Activated T-cell treated with anti-CD3 and anti-CD28 coated beads, Interleukin-2, amount 50 U/mL, for 72 hours (primary cell): ENCODE data around the gene RPL37. TPM values are rescaled to one million over a fixed set of nuclear protein-coding genes. Genes with fewer than 3 reads are reported as not detected.
"Not testable (repeated sequence)": the region's sequence is repeated elsewhere in the genome, so short reads cannot be mapped to it uniquely, and the experiment has no call there.

Experiments used
- ATAC-seq, 2 donors: fragments of 150-1000 bp; cut with Tn5 transposase; replicated peaks in 1 of 2; 2 replicates each; pipeline ENCODE4 v1.10.0; 2021; ENCODE audit warnings: moderate library complexity in 2 of 2, mild to moderate bottlenecking in 1 of 2
- DNase-seq, 2 donors: peaks; one replicate each; pipeline ENCODE4 v3.0.0; 2021 to 2022; ENCODE audit warnings: mixed read lengths in 1 of 2
- H3K27ac Mint-ChIP-seq: one replicate; pipeline ENCODE4 v1.8.0; 2022; ENCODE audit warnings: mild to moderate bottlenecking, moderate library complexity, mixed read lengths
- H3K27me3 Mint-ChIP-seq: one replicate; pipeline ENCODE4 v1.8.0; 2022; ENCODE audit warnings: low read depth, mixed read lengths
- H3K36me3 Mint-ChIP-seq, 2 donors: one replicate each; pipeline ENCODE4 v1.8.0; 2022; ENCODE audit warnings: mixed read lengths in 2 of 2, mild to moderate bottlenecking in 1 of 2; ENCODE audit not compliant: insufficient read depth in 2 of 2
- H3K4me1 Mint-ChIP-seq: one replicate; pipeline ENCODE4 v1.8.0; 2022; ENCODE audit warnings: low read depth, mixed read lengths
- H3K4me3 Mint-ChIP-seq, 2 donors: one replicate each; pipeline ENCODE4 v1.8.0; 2022; ENCODE audit warnings: mild to moderate bottlenecking in 2 of 2, mixed read lengths in 2 of 2, moderate library complexity in 2 of 2
- H3K9me3 Mint-ChIP-seq, 2 donors: one replicate each; pipeline ENCODE4 v1.8.0; 2022; ENCODE audit warnings: mixed read lengths in 2 of 2
- total RNA-seq, 2 donors: library from RNA; stranded (reverse); gene quantifications; one replicate each; pipeline ENCODE4 v1.2.3, GENCODE V29; 2022

RPL37 gene
- total RNA-seq, 2 donors from 2014 or later, result 2,016 to 2,043 TPM

DNA sequence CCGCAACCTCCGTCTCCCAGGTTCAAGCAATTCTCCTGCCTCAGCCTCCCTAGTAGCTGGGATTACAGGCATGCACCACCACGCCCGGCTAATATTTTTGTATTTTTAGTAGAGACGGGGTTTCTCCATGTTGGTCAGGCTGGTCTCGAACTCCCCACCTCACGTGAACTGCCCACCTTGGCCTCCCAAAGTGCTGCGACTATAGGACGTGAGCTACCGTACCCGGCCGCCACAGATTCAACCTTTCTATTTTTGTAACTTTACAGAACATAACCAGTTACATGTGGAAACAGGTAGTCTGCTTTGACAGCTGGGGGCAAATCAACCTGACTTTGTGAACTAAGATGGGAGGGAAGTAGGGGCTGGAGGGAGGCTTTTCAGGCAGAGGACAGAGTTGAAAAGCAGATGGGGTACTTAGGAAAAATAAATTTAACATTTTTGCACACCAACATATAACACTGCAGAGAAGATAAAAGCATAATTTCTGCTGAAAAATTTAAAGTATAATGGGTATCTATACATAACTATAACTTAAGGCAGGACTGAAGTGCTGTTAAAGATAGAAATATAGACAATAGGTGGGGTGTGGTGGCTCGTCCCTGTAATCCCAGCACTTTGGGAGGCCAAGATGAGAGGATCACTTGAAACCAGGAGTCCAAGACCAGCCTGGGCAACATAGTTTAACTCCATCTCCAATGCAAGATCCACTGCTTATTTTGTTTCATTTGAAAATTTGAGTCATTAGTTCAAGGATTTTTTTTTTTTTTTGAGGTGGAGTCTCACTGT, 5.1 kb downstream of the RPL37 start:
- Mint-ChIP-seq H3K4me1 (peaks cover 59% of the 10 kb centered on the region), H3K27ac (peak overlapping the region; percentile 58), H3K36me3 (peaks cover 43 to 64% of the 10 kb centered on the region in 2 donors), H3K9me3 (no peaks in the 10 kb centered on the region), H3K4me3 (no peak overlapping the region), H3K27me3 (no peaks in the 10 kb centered on the region)
- DNase-seq, result no peak
- ATAC-seq, result no peak

DNA sequence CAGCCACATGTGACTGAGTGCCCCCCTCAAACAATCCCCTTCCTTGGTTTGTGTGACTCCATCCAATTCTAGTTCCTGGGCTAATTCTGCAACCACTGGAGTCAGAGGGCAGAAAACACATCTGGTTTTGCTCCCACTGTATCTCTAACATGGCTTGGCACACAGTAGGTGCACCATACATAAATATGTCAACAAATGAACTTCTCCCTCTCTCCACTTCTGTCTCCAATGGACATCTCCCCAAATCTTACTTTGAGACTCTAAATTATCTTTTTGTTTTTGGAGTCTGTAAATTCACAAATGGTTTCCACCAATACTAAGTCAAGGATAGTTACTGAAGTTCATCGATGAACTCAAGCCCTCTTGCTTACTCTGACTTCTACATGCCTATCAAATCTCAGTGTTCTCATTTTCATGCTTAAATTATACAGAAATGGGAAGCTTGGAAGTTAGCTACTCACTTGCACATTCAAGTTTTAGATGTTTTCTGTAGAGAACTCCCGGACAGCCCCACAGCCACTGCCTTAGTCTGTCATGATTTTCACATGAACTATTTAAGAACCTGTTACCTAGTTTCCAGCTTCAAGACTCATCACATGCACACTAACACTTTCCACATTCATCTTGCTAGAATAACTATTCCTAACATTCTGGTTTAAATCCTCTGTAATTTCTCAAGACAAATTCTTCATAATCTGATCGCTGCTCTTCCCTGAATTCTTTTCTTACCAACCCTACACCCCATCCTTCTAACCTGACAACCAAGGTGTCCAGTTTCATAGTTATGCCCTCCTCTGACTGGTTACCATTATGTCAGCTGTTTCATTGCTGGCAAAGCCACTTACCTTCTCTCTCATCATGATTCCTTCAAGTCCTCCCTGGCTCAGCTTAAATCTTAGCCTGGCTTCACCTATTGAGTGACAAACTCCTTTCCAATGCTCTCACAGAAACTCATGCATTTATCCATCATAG, 6.0 kb downstream of the RPL37 start:
- no peak for ATAC-seq
- Mint-ChIP-seq H3K27me3 (no peaks in the 10 kb centered on the region), H3K36me3 (peaks cover 35 to 55% of the 10 kb centered on the region in 2 donors), H3K9me3 (no peaks in the 10 kb centered on the region), H3K27ac (peak overlapping the region; percentile 58), H3K4me3 (peak overlapping the region in 1 of 2 donors; percentile 4), H3K4me1 (peaks cover 59% of the 10 kb centered on the region)
- DNase-seq, result no peak

DNA sequence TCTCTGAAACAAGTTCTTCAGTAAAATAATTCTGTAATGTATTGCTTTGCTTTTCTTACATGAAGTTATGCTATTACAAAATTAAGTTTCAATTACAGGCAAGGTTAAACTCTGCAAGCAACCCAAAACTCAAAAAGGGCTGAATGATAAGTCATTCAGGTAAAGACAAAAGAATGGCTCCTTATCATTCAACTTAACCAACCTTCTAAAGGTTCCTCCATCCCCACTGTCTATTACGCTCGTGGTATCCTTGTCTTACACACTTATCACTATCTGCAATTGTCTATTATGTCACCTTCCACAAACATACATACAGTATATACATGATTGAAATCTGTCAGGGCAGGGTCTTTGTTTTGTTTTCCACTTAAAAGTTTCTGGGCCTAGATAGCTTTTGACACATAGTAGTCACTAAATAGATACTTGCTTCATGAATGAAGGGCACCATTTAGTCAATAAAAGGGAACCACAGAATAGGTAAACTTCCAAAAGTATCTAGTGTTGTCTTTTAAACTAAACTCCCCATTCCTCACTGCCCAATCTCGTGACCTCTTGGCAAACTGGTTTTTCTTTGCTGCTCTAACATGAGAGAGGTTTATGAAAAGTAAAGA, 6.9 kb downstream of the RPL37 start:
- DNase-seq (no peak), ATAC-seq (no peak)
- H3K27ac Mint-ChIP-seq, result peak overlapping the region; percentile 16
- H3K4me3 Mint-ChIP-seq, result no peak overlapping the region
- no peaks in the 10 kb centered on the region for H3K9me3 Mint-ChIP-seq
- H3K36me3 Mint-ChIP-seq, result peaks cover 32 to 49% of the 10 kb centered on the region in 2 donors
- H3K4me1 Mint-ChIP-seq, result peaks cover 51% of the 10 kb centered on the region
- H3K27me3 Mint-ChIP-seq, result no peaks in the 10 kb centered on the region

GRCh38 chr5:40827188-40827977, 7.6 kb downstream of the RPL37 start:
- Mint-ChIP-seq H3K27me3 (no peaks in the 10 kb centered on the region), H3K4me1 (peaks cover 43% of the 10 kb centered on the region), H3K36me3 (peaks cover 30 to 41% of the 10 kb centered on the region in 2 donors), H3K9me3 (no peaks in the 10 kb centered on the region), H3K27ac (peak overlapping the region; percentile 16), H3K4me3 (no peak overlapping the region)
- DNase-seq (no peak), ATAC-seq (no peak)

- no peak overlapping the region for H3K27ac Mint-ChIP-seq
- no peak overlapping the region for H3K4me3 Mint-ChIP-seq
- H3K4me1 Mint-ChIP-seq, result peaks cover 37% of the 10 kb centered on the region
- no peaks in the 10 kb centered on the region for H3K9me3 Mint-ChIP-seq
- DNase-seq (no peak), ATAC-seq (no peak)
- H3K36me3 Mint-ChIP-seq, result peaks cover 24 to 34% of the 10 kb centered on the region in 2 donors
- no peaks in the 10 kb centered on the region for H3K27me3 Mint-ChIP-seq
These were observed 8.4 kb downstream of the RPL37 start for GRCh38 chr5:40826489-40827187.

DNA sequence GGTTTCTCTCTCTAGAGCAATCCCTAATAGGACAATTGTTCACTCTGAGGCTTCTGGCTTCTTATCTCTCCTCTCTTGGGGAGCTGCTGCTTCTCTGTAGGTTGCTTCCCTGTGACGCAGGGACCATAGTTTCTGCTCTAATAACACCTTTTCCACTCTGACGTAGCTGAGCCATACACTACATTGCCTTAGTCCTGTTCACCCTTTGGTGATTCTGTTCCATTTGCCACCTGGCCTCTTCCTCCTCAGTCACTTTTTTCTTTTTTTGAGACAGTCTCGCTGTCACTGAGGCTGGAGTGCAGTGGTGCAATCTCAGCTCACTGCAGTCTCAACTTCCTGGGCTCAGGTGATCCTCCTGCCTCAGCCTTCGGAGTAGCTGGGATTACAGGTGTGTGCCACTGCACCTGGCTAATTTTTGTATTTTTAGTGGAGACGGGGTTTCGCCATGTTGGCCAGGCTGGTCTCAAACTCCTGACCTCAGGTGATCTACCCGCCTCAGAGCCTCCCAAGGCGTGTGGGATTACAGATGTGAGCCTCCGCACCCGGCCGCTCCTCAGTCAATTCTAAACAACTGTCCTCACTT, 9.5 kb downstream of the RPL37 start:
- not testable (repeated sequence) for H3K4me3 Mint-ChIP-seq, H3K27ac Mint-ChIP-seq, H3K27me3 Mint-ChIP-seq, DNase-seq, H3K9me3 Mint-ChIP-seq
- ATAC-seq, result peak in 1 of 2 donors; percentile 14
- H3K36me3 Mint-ChIP-seq, result peaks cover 20 to 25% of the 10 kb centered on the region in 2 donors
- peaks cover 32% of the 10 kb centered on the region for H3K4me1 Mint-ChIP-seq

DNA sequence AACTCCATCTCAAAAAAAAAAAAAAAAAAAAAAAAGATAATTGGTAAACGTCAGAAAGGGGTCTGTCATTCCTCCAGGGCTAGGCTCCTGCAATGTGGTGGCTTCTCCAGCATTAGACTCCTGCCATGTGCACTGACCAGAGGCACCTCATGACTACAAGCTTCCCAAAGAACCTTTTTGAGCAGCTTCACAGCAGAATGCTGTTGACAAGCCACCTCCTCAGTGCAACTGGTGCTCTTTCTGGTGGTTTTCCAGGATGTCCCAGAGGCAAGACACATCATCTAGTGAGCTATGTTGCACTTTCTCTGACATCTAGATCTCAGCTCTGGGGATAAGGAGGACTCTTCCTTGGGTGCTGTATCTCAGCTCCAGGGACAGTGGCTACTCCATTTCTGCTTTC, 11.6 kb downstream of the RPL37 start:
- Mint-ChIP-seq H3K4me3 (no peak overlapping the region), H3K27ac (peak overlapping the region; percentile 11), H3K27me3 (no peaks in the 10 kb centered on the region), H3K4me1 (peaks cover 16% of the 10 kb centered on the region), H3K36me3 (peaks cover 6 to 12% of the 10 kb centered on the region in 2 donors), H3K9me3 (no peaks in the 10 kb centered on the region)
- DNase-seq, result no peak
- ATAC-seq, result peak; percentile 23 to 48

- Mint-ChIP-seq H3K4me3 (peak overlapping the region; percentile 65 to 75), H3K27me3 (no peaks in the 10 kb centered on the region), H3K27ac (peak overlapping the region; percentile 87), H3K9me3 (no peaks in the 10 kb centered on the region), H3K36me3 (peaks cover 0 to 2% of the 10 kb centered on the region in 2 donors), H3K4me1 (peaks cover 18% of the 10 kb centered on the region)
- DNase-seq (peak; percentile 66 to 67), ATAC-seq (peak; percentile 94 to 96)
These were observed 21.2 kb downstream of the RPL37 start for GRCh38 chr5:40813698-40814281.

DNA sequence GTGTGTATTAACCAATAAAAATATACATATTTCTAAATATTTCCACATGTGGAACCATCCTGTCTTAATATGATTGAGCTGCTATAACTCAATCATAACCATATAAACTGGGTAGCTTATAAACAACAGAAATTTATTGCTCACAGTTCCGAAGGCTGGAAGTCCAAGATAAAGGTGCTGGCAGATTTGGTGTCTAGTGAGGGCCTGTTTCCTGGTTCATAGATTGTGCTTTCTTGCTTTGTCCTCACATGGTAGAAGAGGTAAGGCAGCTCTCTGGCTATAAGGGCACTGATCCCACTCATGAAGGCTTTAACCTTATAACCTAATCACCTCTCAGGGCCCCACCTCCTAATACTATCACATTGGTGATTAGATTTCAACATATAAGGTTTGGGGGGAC, 22.9 kb downstream of the RPL37 start:
- Mint-ChIP-seq H3K36me3 (peaks cover 0 to 2% of the 10 kb centered on the region in 2 donors), H3K27ac (no peak overlapping the region), H3K9me3 (no peaks in the 10 kb centered on the region), H3K27me3 (no peaks in the 10 kb centered on the region), H3K4me3 (no peak overlapping the region), H3K4me1 (peaks cover 31% of the 10 kb centered on the region)
- ATAC-seq (no peak), DNase-seq (no peak)

DNA sequence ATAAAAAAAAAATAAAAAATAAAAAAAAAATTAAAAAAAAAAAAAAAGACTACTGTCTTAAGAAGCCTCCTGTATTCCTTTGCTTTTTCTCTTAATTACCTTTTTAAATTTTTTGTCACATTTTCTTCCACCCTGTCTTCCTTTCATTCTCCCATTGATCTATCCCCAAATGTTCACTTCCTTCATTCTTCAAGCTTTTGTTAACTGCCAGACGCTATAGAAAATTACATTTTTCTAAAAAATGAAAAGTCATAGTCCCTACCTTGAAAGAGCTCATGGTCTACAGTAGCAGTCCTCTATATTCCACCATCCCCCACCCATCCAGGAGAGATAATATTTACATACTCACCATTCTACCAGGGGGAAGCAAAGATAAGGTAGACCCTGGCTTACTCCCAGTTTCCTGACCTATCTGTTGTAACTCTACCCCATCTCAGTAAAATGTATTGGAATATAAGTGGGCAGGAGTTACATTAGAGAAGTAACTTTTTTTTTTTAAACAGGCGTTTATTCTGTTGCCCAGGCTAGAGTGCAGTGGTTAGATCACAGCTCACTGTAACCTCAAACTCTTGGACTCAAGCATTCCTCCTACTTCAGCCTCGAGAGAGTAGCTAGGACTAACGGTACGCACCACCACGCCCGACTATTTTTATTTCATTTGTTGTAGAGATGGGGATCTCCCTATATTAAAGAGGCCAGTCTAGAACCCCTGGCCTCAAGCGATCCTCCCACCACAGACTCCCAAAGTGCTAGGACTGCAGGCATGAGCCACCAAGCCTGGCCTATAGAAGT, 33.1 kb downstream of the RPL37 start:
- no peak overlapping the region for H3K27ac Mint-ChIP-seq
- no peak overlapping the region for H3K4me3 Mint-ChIP-seq
- H3K9me3 Mint-ChIP-seq, result no peaks in the 10 kb centered on the region
- peaks cover 1 to 3% of the 10 kb centered on the region in 2 donors for H3K36me3 Mint-ChIP-seq
- ATAC-seq (no peak), DNase-seq (no peak)
- H3K4me1 Mint-ChIP-seq, result peaks cover 13% of the 10 kb centered on the region
- peaks cover 11% of the 10 kb centered on the region for H3K27me3 Mint-ChIP-seq

DNA sequence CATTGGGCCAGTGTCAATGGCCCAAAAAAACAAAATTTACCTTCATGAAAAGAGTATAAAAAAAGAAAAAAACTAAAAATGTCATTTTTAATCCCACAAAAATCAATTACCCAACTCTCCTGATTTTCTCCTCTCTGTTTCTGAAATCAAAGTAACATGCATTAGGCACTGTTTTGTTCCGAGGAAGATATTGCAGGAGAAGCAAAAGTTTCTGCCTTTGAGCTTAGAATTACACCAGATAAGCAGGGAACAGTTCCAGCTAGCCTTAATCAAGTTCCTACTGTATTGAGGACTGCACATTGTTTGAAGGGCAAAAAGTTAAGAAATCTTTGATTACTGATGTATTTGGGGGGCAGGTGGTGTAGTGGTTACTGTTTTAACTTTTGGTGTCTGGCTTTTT, 35.8 kb downstream of the RPL37 start:
- peak overlapping the region; percentile 33 for H3K27ac Mint-ChIP-seq
- no peak for DNase-seq
- H3K9me3 Mint-ChIP-seq, result no peaks in the 10 kb centered on the region
- ATAC-seq, result no peak
- H3K4me1 Mint-ChIP-seq, result peaks cover 39% of the 10 kb centered on the region
- H3K4me3 Mint-ChIP-seq, result peak overlapping the region; percentile 49 to 87
- H3K27me3 Mint-ChIP-seq, result peaks cover 11% of the 10 kb centered on the region
- peaks cover 3 to 11% of the 10 kb centered on the region in 2 donors for H3K36me3 Mint-ChIP-seq
